Sciatic nerve (tissue), 2 donors: ENCODE data around the gene TSPAN11. TPM values are rescaled to one million over a fixed set of nuclear protein-coding genes. Genes with fewer than 3 reads are reported as not detected.

Experiments
- ATAC-seq: fragments of 200-7000 bp; cut with Tn5 transposase; one replicate; pipeline ENCODE4 v1.9.1; 2020; ENCODE audit warnings: mild to moderate bottlenecking, moderate library complexity
- DNase-seq: peaks from one replicate; pipeline ENCODE4 v3.0.0-alpha.2; 2020; ENCODE audit warnings: low spot score
- intact Hi-C: fragments of 100-400 bp; cut with DNase I; formaldehyde crosslinking; loops from one replicate; pipeline ENCODE4 v1.14.2; 2022
- total RNA-seq: library from RNA; stranded (reverse); fragmentation: NEBNext Ultra II Directional; extraction: Animal tissue kit (Norgen Biotek cat#: 25700); gene quantifications from one replicate; pipeline ENCODE4 v1.2.1, GENCODE V29; 2021
- donor health status: DM: no; HTN: no; CAD: no.
- donor health status: DM: no; HTN: no; CAD: no.

TSPAN11 gene
- total RNA-seq, 1 donor from 2014 or later = 29.7 TPM

DNA sequence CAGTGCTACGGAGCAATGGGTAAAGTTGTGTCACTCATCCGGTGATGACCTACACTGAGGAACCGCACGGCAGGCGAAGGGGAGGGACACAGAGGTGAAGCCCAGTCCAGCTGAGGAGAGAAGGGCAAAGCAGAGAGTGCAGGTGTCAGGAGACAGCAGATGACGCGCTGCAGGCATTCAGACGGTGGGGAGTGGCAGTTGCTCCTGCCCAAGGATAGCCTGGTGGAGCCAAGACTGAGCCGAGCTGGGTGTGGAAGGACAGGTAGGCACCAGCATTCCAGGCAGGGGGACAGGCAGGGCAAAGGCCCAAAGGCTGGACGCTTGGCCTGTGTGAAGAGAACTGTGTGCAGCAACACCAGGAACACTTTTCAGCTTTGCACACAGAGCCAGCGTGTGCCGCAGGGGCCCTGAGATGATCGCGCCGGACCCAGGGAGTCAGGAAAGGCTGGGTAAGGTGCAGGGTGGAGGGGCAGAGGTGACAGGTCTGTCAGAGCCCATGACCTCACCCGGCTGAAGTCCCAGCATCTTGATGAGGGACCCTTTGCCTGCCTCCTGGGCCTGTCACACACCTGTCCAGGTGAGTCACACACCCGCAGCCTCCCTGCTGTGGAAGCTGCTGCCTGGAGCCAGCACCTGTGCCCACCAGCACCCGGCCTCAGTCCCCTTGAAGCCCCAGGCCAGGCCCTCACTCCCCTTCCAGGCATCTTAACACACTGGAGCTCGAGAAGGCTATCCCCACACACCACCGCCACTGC is 48.4 kb downstream of the TSPAN11 start:
- no peak for DNase-seq
- intact Hi-C loops = no loop called here
- ATAC-seq = no peak

DNA sequence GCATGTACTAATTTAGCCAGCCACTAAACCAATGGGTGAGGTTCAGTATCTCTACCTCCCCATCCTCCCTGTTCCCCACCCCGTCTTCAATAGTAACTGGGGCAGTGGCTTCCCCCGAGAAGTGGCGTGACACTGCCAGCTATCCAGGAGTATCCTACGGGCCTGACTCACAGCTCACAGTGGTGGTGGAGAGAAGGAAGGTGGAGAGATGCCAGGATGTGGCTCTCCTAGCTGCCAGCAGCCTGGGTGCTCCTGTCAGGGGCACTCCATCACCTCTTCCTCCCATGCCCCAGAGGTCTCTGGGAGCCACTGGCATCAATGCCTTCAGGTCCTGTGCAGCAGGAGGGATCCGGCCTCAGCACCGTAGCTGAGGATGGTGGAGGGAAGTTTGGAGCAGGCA is 49.0 kb downstream of the TSPAN11 start:
- intact Hi-C loops = no loop called here
- DNase-seq (no peak), ATAC-seq (no peak)

DNA sequence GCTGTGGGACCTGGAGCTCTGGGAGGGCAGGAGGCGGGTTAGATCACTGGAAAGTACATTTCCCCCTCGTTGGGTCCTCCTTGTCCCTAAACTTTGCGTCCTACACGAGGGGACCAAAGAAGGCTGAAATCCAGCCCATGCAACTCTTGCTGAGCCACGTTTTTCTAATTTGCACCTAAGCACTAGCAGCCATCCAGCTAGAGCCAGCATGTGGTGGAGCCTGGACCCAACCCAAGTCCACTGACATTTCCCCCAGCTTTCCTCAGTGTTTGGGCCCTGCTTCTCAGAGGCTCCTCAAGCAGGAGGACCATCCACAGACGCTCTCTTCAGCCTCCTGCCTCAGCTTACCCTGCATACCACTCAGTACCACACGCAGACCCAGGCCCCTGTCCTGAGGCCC is 49.7 kb downstream of the TSPAN11 start:
- ATAC-seq (no peak), DNase-seq (no peak)
- intact Hi-C loops = no loop called here

DNA sequence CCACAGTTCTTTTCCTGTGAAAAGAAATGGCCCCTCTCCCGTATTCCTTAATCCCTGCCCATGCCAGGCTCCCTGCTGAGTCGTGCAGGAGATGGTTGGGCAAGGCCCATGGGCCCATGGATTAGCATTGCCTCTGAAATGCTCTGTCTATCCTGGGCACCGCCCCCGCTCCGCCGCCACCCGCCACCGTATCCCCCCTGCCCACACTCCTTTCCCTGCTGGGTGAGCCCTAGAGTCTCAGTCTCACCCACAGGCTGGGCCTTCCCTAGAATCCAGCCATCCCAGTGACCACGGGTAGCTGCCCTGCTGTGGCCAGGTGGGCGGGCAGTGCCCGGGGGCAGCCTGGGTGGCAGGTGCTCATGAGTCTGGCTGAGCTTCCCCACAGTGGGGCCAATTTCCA is 50.6 kb downstream of the TSPAN11 start:
- DNase-seq (no peak), ATAC-seq (no peak)
- intact Hi-C loops = no loop called here

DNA sequence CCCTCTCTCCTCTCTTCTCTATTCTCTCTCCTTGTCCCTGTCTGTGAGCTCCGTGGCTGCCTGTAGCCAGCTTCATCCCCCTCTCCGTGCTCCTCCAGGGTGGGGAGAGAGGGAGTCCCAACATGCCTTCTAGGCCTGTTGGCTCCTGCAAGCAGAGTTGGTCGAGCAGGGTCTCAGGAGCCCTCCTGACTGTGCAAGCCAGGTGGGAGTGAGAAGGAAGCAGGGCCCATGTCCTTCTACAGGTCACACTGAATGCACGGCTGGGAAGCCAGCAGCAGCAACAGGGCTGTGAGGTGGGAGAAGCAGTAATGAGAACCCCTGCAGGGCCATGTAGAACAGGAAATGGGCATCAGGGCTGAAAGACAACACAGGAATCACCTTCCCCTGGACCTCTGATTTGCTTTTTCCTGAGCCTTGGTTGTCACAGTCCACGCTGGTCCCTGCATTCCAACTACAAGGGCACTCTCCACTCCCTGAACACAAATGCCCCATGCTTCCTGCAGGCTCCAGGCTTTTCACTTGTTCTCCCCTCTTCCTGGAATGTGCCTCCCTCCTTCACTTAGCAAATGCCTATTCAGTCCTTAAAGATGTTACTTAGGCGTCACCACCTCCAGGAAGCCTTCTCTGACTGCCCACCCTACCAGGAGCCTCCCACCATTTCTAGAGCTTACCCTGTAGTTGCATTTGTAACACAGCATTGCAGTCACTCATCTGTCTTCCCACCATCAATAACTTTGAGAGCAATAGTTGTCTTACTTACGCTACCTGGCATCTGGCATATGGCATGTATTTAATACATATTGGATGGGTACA is 51.2 kb downstream of the TSPAN11 start:
- DNase-seq = no peak
- intact Hi-C loops = no loop called here
- ATAC-seq = no peak

DNA sequence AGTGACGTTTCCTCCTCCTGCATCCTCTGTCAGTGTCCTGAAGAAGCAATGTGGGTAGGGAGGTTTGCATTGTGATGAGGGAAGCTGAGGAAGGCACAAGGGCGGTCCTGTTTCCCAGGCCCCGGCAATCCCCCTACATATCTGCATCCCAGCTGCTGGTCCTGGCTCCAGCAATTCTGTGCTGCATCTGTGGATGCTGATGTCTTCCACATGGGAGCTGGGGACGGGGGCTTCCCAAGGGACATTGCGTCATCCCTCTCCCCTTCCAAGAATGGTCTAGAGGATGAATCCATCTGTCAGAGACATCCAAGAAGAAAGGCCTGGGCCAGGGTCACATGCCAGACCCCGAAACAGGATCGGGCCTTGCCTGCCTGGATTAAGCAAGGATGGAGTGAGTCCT is 52.1 kb downstream of the TSPAN11 start:
- DNase-seq = no peak
- ATAC-seq = peak; percentile 4
- intact Hi-C loops = no loop called here

DNA sequence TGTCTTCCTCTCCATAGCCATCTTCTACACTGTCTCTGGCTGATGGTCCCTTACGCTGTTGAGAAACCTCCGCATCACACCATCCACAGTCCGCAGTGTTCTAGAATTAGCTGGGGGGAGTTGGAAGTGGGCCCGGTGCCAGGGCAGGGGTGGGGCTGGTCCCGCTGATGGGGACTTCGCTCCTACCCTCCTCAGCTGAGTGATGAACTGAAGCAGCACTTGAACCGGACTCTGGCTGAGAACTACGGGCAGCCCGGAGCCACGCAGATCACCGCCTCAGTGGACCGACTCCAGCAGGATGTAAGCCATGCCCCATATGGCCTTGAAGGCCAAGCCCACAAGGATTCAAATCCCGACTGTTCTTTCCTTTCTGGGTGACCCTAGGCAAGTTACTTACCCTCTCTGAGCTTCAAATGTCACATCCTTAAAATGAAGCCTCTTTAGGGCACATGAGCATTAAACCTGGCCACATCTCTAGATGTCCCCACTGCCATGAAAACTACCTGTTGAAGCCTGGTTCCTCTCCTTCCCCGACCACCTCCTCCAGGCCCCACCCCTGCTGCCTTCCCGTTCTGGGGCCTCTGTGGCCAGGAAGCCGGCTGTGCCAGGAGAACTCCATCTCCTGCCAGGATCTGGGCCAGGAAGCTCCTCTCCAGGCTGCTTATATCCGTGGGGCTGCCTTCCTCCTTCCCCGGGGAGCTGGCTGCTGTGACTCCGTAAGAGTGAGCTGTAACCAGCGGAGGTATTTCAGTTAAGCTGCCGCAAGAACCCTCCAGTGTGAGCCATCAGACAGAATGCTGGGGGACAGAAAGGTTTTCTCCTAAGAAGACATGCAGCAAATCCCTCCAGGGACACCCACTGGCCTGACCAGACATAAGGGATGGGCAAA is 53.1 kb downstream of the TSPAN11 start:
- ATAC-seq (no peak), DNase-seq (no peak)
- intact Hi-C loops = no loop called here

DNA sequence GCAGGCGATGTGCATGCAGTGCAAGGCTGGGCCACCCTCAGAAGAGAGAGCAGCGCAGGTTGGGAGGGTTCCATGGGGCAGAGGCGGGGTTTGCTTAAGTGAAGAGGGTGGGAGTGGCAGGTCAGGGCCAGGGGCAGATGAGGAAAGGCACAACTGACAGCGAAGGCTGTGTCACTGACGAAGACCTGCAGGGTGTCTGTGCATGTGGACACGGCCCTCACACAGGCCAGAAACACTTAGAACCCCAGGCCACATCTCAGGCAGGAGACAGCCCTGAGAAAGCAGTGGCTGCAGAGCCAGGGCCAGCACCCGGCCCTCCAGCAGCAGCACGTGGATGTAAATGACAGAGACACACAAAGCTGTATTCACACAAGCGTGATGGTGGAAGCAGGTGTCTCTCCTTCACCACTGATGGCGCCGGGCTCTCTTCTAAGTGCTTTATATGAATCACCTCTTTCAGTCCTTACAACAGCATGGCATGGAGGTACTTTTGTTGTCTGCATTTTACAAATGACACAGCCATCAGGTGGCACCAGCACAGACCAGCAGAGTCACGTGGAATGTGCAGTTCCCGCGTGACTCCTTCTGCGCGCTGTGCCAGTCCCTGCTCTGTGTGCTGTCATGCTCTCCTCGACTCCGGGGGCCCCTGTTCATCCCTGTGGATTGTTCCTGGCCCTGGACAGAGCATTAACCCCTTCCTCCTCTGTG is 54.6 kb downstream of the TSPAN11 start:
- intact Hi-C loops = no loop called here
- ATAC-seq (no peak), DNase-seq (no peak)

DNA sequence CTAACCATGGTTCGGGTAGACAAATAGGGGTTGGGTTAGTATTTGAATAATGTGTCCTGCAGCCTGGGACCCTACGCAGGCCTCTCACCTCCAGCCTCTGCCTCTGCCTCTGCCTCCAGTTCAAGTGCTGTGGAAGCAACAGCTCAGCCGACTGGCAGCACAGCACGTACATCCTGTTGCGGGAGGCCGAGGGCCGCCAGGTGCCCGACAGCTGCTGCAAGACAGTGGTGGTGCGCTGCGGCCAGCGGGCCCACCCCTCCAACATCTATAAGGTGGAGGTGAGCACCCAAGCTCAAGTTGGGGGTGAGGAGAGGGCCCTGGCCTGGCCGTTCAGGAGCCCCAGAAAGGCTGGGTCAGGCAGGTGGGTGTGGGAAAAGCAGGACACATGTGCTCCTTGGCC is 55.9 kb downstream of the TSPAN11 start:
- DNase-seq (no peak), ATAC-seq (no peak)
- intact Hi-C loops = no loop called here

DNA sequence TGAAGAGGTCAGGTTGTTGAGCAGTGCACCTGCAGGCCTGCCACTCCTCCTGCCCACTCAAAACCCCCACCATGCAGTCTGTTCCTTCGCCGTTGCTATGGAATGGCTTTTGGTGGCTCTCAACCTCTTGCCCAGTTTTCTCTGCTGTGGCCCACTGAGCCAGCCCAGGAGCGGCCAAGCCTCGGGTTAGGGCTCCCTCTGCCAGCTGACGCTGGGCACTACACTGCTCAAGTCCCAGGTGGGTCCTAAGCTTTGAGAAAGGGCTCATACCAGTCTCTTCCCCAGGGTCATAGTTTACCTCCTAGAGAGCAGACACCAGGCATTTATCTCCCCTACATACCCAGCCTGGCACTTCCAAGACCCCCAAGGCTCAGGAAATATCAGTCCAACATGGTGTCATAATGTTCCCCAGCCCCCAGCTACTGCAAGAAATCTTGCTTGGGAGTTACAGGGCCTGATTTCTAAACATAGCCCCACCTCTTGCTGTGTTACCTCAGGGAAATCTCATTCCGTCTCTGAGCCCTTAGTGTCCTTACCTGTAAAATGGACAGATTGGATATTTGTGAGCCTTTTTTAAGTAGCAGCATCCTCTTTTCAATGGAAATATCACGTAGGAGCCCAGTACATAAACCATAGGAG is 59.4 kb downstream of the TSPAN11 start:
- ATAC-seq = peak; percentile 82
- intact Hi-C loops = loop anchor here (5.0 kb wide), 1 partner anchor 129 kb away; no protein-coding TSS in a partner anchor
- DNase-seq = peak; percentile 76

DNA sequence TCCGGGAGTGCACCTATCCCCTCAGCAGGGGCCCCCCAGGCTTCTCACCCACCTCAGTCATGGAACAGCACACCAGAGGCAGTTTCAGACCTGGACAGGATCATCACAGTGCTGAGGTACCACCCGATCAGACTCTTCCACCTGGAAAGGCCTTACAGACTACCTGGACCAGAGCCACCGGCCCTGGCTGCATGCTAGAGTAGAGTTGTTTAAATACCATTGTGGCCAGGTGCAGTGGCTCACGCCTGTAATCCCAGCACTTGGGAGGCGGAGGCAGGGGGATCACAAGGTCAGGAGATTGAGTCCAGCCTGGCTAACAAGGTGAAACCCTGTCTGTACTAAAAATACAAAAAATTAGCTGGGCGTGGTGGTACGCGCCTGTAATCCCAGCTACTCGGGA is 61.5 kb downstream of the TSPAN11 start:
- intact Hi-C loops = loop anchor here (5.0 kb wide), 1 partner anchor 131 kb away; no protein-coding TSS in a partner anchor

DNA sequence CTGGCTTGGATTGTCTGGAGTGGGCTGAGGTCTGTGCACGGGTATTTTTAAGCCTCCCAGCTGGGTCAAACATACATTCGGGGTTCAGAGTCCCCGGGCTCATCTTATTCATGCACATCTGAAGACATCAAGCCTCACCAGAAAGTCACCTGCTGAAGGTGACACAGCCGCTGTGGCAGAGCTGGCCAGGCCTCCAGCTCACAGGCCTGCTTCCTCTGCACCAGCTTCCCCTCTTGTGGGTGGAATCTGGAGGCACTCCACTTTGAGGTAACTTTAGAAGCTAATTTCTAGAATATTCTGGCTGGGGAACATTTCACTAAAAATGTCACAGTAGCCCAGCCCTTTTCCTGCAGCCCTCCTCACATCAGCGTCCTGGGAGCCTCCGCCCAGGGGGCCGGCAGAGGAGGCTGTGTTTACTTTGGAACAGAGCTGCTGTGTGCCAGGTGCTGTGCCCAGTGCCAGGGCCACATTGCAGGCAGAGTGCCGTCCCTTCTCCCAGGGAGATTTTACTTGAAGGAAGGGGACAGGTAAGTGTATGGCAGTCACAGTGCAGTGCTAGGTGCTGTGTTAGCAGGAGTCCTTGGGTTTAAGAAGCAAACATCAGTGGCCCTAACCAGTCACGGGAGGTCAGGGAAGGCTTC is 62.2 kb downstream of the TSPAN11 start:
- intact Hi-C loops = loop anchor here (5.0 kb wide), 1 partner anchor 131 kb away; no protein-coding TSS in a partner anchor
- DNase-seq (no peak), ATAC-seq (no peak)

More for the DNA sequence above, 61.5 kb downstream of the TSPAN11 start:
- ATAC-seq (no peak), DNase-seq (no peak)

DNA sequence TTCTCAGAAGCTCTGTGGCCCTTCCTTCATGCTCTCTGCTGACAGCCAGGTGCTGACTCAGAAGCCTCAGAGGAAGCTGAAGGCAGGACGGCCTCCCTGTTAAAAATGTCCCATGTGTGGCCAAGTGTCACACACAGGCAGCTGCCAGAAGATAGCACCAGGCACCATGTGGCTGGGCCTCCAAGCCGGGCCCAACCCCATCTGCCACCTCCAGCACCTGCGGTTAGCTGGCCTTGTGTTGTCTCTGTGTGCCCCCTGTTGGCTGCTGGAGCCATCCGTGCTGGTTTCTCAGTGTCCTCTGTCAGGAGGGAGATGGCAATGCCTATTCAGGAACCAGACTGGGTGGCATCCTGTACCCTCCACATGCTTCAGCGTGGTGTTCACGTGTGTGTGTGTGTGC is 63.2 kb downstream of the TSPAN11 start:
- no peak for DNase-seq
- intact Hi-C loops = loop anchor here (5.0 kb wide), 1 partner anchor 132 kb away; no protein-coding TSS in a partner anchor
- ATAC-seq = peak; percentile 20

DNA sequence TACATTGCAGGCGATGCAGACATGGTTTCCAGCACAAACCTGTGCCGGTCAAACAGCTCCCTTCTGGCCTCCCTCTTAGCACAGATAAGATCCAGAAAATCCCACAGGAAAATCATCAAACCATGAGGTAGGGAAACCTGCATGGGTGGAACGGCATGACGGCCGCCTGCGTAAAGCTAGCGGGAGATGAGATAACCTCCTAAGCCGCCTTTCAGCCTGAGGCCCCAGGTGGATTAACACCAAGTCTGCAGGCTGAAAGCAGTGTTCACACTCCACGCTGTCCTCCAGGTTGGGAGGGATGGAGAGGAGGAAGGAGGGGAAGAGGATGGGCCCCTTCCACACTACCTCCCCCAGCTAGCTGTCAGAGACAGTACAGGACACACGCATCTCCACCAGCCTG is 63.8 kb downstream of the TSPAN11 start:
- intact Hi-C loops = no loop called here

DNA sequence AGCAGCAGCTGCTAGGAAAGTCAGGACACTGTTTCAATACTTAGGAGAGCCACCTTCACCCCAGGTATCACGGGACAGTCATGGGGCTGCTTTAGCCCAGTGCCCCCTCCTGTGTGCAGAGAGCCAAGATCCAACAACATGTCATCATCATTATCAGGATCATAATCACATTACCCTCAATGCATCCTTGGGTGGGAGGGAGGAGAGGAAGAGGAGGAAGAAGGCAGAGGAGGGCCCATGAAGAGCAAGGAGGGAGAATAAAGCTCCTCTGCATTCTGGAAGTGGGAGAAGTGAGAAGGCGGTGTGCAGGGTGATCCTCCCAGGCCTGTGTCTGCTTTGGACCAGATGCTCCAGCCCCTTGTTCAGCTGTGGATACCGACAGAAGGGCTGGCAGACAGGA is 64.2 kb downstream of the TSPAN11 start:
- intact Hi-C loops = no loop called here
- DNase-seq (no peak), ATAC-seq (no peak)

More for the DNA sequence above, 63.8 kb downstream of the TSPAN11 start:
- ATAC-seq = no peak
- no peak for DNase-seq

DNA sequence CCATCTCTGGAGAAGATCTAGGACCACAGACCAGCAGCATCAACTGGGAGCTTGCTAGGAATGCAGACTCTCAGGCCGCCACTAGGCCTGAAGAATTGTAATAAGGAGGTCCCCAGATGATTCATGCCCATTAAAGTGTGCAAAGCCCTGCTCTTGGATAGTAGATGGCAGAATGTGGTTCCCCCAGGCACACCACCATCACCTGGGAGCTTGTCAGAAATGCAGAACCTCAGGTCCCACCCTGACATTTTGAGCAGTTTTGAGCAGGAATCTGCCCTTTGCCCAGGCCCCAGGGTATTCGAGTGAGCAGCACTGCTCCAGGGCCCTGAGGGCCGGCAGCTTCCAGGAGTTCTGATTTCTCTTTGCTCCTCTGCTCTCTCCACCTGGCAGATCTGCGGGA is 64.9 kb downstream of the TSPAN11 start:
- DNase-seq (no peak), ATAC-seq (no peak)
- intact Hi-C loops = no loop called here

DNA sequence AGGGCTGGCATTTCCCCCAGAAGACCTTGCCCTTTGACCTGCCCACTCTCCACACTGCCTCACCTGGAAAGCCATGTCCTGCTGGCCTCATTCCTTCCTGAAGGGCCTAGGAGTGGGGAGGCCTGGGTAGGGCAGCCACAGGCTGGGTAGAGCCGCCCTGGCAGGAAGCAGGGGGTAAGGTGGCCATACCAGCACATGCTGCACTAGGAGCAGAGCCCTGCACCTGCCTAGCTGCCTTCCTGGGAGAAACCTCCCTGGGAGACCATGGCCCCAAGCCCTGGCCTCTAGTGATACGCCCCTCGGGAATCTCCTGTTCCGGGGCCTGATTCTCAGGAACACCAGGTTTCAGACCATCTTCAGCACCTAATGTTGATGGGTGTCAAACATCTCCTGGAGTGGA is 65.8 kb downstream of the TSPAN11 start:
- DNase-seq (no peak), ATAC-seq (no peak)
- intact Hi-C loops = no loop called here

DNA sequence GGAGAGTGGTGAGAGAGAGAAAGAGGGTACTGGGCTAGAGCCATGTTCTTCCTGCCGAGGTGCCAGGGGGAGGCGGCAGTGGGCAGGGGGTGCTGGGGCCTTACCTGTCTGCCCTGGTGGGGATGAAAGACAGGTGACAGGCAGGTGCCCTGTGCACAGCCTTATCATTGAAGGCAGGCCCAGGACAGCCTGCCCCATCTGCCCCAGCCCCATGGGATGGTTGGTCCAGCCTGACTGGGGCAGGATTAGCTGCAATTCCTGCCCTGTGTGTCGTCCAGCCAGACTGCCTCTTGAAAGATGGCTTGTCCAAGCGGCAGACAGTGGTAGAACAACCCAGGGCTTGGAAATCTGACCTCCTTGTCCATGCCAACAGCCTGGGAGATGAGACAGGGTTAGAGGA is 67.2 kb downstream of the TSPAN11 start:
- DNase-seq (no peak), ATAC-seq (no peak)
- intact Hi-C loops = no loop called here
